ENCODE data around the gene DNAH3. TPM values are rescaled to one million over a fixed set of nuclear protein-coding genes. Genes with fewer than 3 reads are reported as not detected.
"Not testable (repeated sequence)": the region's sequence is repeated elsewhere in the genome, so short reads cannot be mapped to it uniquely, and the experiment has no call there.

The DNAH3 gene
- total RNA-seq, 1 donor from 2014 or later = 1.0 TPM

- ATAC-seq (no peak), DNase-seq (ENCODE audit: missing footprints) (no peak)
- intact Hi-C loops (cut with DNase I) = loop anchor here (10.0 kb wide), 1 partner anchor 1025 kb away; no protein-coding TSS in a partner anchor
These were observed 18.8 kb upstream of the DNAH3 start for GRCh38 chr16:21169249-21169981.

DNA sequence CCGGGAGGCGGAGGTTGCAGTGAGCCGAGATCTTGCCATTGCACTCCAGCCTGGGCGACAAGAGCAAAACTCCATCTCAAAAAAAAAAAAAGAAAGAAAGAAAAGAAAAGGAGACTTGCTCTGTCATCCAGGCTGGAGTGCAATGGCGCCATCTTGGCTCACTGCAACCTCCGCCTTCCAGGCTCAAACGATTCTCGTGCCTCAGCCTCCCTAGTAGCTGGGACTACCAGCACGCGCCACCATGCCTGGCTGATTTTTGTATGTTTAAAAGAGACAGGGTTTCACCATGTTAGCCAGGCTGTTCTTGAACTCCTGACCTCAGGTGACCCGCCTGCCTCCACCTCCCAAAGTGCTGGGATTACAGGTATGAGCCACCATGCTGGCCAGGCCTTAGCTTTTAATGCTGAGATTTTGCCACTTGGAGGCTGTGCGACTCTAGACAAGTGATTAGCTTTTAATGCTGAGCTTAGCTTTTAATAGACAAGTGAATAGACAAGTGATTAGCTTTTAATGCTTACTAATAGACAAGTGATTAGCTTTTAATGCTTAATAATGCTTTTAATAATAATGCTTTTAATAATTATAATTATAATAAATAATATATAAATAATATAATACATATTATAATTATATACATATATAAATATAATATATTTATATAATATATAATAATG is 17.4 kb upstream of the DNAH3 start:
- DNase-seq (ENCODE audit: missing footprints) (no peak), ATAC-seq (no peak)
- intact Hi-C loops (cut with DNase I) = loop anchor here (10.0 kb wide), 1 partner anchor 1027 kb away; no protein-coding TSS in a partner anchor

GRCh38 chr16:21167360-21167759 is 16.7 kb upstream of the DNAH3 start:
- ATAC-seq (no peak), DNase-seq (ENCODE audit: missing footprints) (no peak)
- intact Hi-C loops (cut with DNase I) = loop anchor here (10.0 kb wide), 1 partner anchor 1027 kb away; no protein-coding TSS in a partner anchor

DNA sequence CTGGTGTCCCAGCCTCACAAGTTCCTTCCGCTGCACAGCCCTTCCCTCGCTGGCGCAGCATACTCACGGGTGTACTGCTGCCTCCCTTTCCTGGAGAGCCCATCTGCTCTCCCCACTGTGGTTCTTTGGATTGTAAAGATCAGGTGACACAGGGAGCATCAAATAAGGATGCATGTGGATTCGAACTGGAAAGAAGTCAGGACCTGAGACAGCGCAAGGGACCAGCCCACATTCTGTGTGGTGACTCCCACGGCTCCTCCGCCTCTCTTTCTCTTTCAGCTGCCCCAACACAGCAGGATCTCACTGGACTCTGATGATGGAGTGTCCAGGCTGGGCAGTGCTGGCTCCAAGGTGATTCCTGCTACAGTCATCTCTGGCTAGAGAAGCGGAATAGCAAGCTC is 15.9 kb upstream of the DNAH3 start:
- intact Hi-C loops (cut with DNase I) = loop anchor here (10.0 kb wide), 1 partner anchor 1028 kb away; no protein-coding TSS in a partner anchor
- DNase-seq (ENCODE audit: missing footprints) (no peak), ATAC-seq (no peak)

DNA sequence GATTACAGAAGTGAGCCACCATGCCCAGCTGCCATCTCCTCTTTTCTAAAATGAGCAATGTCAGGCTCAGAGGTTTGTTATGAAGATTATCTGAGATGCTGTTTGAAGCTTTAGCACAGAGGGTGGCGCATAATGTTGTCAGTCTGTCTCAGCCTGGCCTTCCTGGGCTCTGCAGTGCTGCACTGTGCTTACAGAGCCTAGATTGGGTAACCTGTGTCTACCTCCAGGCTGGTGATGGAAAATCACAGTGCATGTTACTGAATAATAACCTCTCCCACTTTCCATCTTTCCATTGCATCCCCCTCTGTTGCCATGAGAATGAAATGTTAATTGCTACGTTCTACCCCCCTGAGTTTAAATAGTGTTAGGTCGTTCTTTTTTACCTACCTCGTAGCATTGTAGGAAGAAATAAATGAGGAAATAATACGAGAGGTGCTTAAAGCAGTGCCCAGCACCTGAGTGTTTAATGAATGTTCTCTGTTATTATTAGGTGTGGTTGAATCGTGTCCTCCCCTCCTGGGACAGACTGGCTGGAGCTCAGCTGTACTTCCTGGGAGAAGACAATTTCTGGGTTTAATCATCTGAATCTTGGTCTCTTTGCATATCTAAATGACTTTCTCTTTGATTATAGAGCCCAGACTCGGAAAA is 14.0 kb upstream of the DNAH3 start:
- ATAC-seq (no peak), DNase-seq (ENCODE audit: missing footprints) (no peak)
- intact Hi-C loops (cut with DNase I) = loop anchor here (5.0 to 10.0 kb wide), 2 partner anchors 113 to 1030 kb away; partner anchors contain the start of gene CRYM

GRCh38 chr16:21163576-21163975 is 12.9 kb upstream of the DNAH3 start:
- ATAC-seq = no peak
- DNase-seq (ENCODE audit: missing footprints) = no peak
- intact Hi-C loops (cut with DNase I) = loop anchor here (5.0 to 10.0 kb wide), 2 partner anchors 114 to 1031 kb away; partner anchors contain the start of gene CRYM

DNA sequence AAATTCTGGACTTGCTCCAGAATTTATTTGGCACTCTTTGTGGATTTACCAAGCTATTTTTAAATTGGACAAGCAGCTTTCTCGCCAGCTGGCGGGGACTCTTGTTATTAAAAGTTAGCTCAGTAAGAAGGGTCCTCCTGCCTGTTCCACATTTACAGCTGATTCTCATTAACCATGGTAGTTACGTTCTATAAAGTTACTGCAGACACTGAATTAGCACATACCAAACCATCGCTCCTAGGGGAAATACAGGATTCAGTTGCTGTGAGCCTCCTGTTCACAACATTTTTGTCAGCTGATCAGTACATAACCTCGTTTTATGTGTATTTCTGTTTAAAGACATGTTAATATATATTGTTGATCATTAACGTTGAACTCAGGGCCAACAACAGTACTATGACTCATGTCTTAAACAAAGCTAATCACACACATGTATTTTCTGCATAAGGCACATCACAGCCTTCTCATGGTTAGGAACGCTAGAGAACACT is 12.1 kb upstream of the DNAH3 start:
- DNase-seq (ENCODE audit: missing footprints) (peak; percentile 77), ATAC-seq (no peak)
- intact Hi-C loops (cut with DNase I) = loop anchor here (5.0 to 10.0 kb wide), 2 partner anchors 115 to 1032 kb away; partner anchors contain the start of gene CRYM

DNA sequence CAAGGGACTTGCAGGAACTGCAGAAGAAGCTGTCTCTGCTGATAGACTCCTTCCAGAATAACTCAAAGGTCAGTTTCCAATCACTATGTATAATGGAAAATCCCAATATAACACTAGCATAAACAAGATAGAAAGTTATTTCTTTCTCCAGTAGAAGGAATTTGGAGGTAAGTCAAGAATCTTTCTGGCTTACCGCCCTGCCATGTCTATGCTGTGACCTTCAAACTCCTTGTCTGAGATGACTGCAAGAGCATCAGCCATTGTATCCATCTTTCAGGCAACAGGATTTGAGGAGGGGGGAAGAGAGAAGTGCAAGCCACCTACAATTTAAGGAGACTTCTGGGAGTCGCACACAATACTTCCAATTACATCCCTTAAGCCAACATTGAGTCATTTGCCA is 10.6 kb upstream of the DNAH3 start:
- no peak for DNase-seq (ENCODE audit: missing footprints)
- intact Hi-C loops (cut with DNase I) = loop anchor here (5.0 to 10.0 kb wide), 2 partner anchors 116 to 1034 kb away; partner anchors contain the start of gene CRYM
- peak; percentile 2 for ATAC-seq

DNA sequence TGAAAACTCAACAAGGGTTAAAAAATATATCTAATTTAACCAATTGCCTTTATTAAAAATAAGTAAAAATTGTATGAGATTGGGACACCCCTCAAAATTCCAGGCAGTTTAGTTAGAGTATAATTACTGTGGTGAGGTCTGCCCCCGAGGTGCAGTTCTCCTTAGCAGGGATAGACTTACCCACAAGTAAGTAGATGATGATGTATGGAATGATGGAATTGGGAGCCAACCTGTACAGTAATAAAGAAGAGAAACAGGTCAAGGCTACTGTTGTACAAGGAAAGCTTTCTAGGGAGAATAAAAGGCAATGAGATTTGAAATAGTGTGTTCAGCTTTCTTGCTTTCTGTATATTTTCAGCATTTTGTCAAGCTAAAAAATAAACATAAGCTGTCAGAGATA is 9.6 kb upstream of the DNAH3 start:
- ATAC-seq = no peak
- DNase-seq (ENCODE audit: missing footprints) = no peak
- intact Hi-C loops (cut with DNase I) = loop anchor here (5.0 to 10.0 kb wide), 2 partner anchors 117 to 1035 kb away; partner anchors contain the start of gene CRYM

- DNase-seq (ENCODE audit: missing footprints) = no peak
- peak; percentile 37 for ATAC-seq
- intact Hi-C loops (cut with DNase I) = loop anchor here (2.0 to 10.0 kb wide), 4 partner anchors 29 to 1518 kb away; no protein-coding TSS in a partner anchor
These were observed 8.8 kb upstream of the DNAH3 start for GRCh38 chr16:21159281-21159951.

DNA sequence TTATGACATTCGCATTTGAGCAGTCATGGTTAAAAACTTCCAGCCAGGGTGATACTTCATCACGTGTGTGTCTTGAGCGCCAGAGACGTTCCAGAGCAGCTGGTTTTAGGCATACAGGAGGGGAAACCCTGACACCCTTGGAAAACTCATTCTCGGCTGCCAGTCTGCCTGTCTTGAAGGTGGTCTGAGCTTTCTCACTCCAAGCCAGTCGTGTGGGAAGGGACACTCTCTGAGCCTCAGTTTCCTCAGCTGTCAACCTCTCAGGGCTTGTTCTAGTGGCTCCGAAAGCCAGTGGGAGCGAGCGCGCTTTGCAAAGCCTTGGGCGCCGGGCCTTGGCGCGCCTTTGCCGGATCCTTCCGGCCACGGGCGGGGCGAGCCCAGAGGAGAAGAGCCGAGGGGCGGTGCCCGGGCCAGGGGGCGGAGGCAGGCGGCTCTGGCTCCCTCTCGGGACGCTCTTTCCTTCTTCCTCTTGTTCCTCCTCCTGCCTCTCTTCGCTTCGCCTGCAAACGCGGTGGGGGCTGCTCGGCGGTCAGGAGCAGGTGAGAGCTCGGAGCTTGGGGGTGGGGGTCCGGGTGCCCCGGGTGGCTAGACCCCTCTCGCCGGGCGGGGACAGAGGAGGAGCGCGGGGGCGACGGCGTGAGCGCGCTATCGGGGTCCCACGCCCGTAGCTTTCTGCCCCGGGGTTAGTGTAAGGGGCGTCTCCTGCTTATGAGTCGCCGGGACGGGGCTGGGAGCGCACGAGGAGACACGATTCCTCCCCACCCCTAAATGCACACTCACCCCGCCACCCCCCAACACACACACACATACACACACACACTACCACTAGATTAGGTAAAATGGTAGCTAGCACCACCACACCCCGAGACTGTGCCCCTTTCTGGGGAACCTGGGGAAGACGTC is 7.8 kb upstream of the DNAH3 start, which contains the start of gene LDAF1:
TSS of gene LDAF1 (plus strand) at position 467 of the 903 bp plus-strand sequence. CDS start 2,509 bp downstream, outside the sequence.
- peak; percentile 94 for ATAC-seq
- intact Hi-C loops (cut with DNase I) = loop anchor here (2.0 to 10.0 kb wide), 4 partner anchors 30 to 1519 kb away; no protein-coding TSS in a partner anchor

DNA sequence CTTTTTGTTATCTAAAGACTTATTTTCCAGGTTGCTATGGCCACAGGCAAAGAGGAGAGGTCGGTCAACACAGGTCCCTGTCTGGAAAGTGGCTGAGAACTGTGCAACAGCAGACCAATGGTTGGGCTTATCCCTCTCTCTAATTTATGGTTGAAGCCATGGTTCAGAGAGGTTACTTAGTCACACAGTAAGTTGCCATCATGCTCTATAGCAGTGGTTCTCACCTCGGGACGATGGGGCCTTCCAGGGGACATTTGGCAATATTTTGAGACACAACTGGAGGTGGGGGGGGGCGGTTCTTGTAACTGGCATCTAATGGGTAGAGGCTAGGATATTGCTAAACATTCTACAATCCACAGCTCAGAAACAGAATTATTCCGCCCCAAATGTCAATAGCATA is 7.0 kb upstream of the DNAH3 start:
- no peak for ATAC-seq
- intact Hi-C loops (cut with DNase I) = loop anchor here (2.0 to 10.0 kb wide), 4 partner anchors 31 to 1520 kb away; no protein-coding TSS in a partner anchor

More for the DNA sequence above, 7.8 kb upstream of the DNAH3 start, which contains the start of gene LDAF1:
- DNase-seq (ENCODE audit: missing footprints) = peak; percentile 93

GRCh38 chr16:21156767-21157467 is 6.3 kb upstream of the DNAH3 start:
- no peak for DNase-seq (ENCODE audit: missing footprints)
- ATAC-seq = peak; percentile 22
- intact Hi-C loops (cut with DNase I) = loop anchor here (1.0 to 10.0 kb wide), 4 partner anchors 143 to 1520 kb away; no protein-coding TSS in a partner anchor

More for the DNA sequence above, 7.0 kb upstream of the DNAH3 start:
- no peak for DNase-seq (ENCODE audit: missing footprints)

GRCh38 chr16:21156011-21156410 is 5.4 kb upstream of the DNAH3 start:
- intact Hi-C loops (cut with DNase I) = loop anchor here (1.0 to 10.0 kb wide), 4 partner anchors 144 to 1521 kb away; no protein-coding TSS in a partner anchor
- DNase-seq (ENCODE audit: missing footprints); ATAC-seq: not testable (repeated sequence)

GRCh38 chr16:21153124-21153729 is 2.6 kb upstream of the DNAH3 start:
- not testable (repeated sequence) for ATAC-seq; DNase-seq (ENCODE audit: missing footprints)
- intact Hi-C loops (cut with DNase I) = loop anchor here (10.0 kb wide), 1 partner anchor 402 kb away; no protein-coding TSS in a partner anchor
